ENCODE measurements around the gene SRRM3. TPM values are rescaled to one million over a fixed set of nuclear protein-coding genes. Genes with fewer than 3 reads are reported as not detected.

Gene SRRM3
- total RNA-seq, 1 experiment from 2014 or later = 12.7 TPM

- Histone ChIP-seq H3K4me3 (replicated peaks in 1 of 2; ENCODE audit: low read depth in 1 of 2, low read length in 2 of 2) (peak overlapping the region; percentile 67 to 73), H3K9me2 (ENCODE audit: insufficient read depth) (no peaks in the 10 kb centered on the region), H3K36me3 (ENCODE audit: control insufficient read depth in 1 of 2, insufficient read depth in 2 of 2, low read length in 2 of 2) (no peaks in the 10 kb centered on the region), H3K9ac (ENCODE audit: low read length) (peak overlapping the region; percentile 72), H2AFZ (ENCODE audit: low read depth, low read length, poor library complexity, severe bottlenecking) (peak overlapping the region; percentile 90), H3K4me2 (ENCODE audit: low read length) (peak overlapping the region; percentile 93), H3K27me3 (ENCODE audit: insufficient read depth, low read length) (no peaks in the 10 kb centered on the region), H3K79me2 (ENCODE audit: insufficient read depth, low read length) (no peaks in the 10 kb centered on the region), H3K4me1 (ENCODE audit: control insufficient read depth in 1 of 2, insufficient read depth in 2 of 2, low read length in 2 of 2) (peaks cover 2 to 13% of the 10 kb centered on the region in 2 experiments; a peak in 1 of 4 replicates), H4K20me1 (ENCODE audit: insufficient read depth) (no peaks in the 10 kb centered on the region), H3K27ac (ENCODE audit: low read depth, low read length) (peak overlapping the region; percentile 32; the same call in 1 of the 2 replicates), H3K9me3 (ENCODE audit: control insufficient read depth in 1 of 2, insufficient read depth in 1 of 2, low read depth in 1 of 2, low read length in 2 of 2) (no peaks in the 10 kb centered on the region)
- BruUV-seq (replicated peaks) = TSS peak; percentile 98
- DNase-seq (ENCODE audit: low read depth, low spot score) = no peak
- ChIA-PET CTCF (interaction anchor here (1.2 to 1.7 kb wide), 3 partner anchors 13 to 148 kb away, joined by 3 to 5 read pairs (median 4); no protein-coding TSS in a partner anchor), RAD21 (ENCODE audit: low non-redundant PET in 1 of 2, low total read pairs in 2 of 2, uncharacterized antibody in 2 of 2, unreplicated experiment in 2 of 2) (no interaction called here), POLR2A (interaction anchor here (0.6 to 1.3 kb wide), 7 partner anchors 12 to 139 kb away, joined by 3 to 5 read pairs (median 3); partner anchors contain the start of genes MDH2 and STYXL1)
- intact Hi-C loops (cut with micrococcal nuclease) = no loop called here
- no peak for TF ChIP-seq CBX3 (IDR thresholded peaks at IDR 0.05; ENCODE audit: low read depth)
- no peak for TF ChIP-seq EZH2phosphoT487 (IDR thresholded peaks at IDR 0.05; ENCODE audit: borderline replicate concordance)
- no peak for TF ChIP-seq SRF (IDR thresholded peaks at IDR 0.05; ENCODE audit: low read depth)
- no peak for TF ChIP-seq FOSL1 (IDR thresholded peaks at IDR 0.05; ENCODE audit: low read depth)
- TF ChIP-seq EZH2 (IDR thresholded peaks at IDR 0.05) = no peak
- no peak for TF ChIP-seq ATF3 (IDR thresholded peaks at IDR 0.05)
- no peak for TF ChIP-seq ZNF274 (IDR thresholded peaks at IDR 0.05; ENCODE audit: low read depth, low read length)
- TF ChIP-seq POLR2A (IDR thresholded peaks at IDR 0.05; ENCODE audit: borderline replicate concordance, extremely low read depth, insufficient read depth, insufficient read length) = no peak
- no peak for TF ChIP-seq CEBPB (IDR thresholded peaks at IDR 0.05; ENCODE audit: low read depth)
- TF ChIP-seq TCF7L2 (IDR thresholded peaks at IDR 0.05; ENCODE audit: borderline replicate concordance, extremely low read depth, insufficient read depth, insufficient read length) = no peak
- no peak; the same call in 1 of the 2 replicates for TF ChIP-seq MAX (IDR thresholded peaks at IDR 0.05)
- TF ChIP-seq ELF1 (IDR thresholded peaks at IDR 0.05; ENCODE audit: borderline replicate concordance, low read depth) = no peak
- no peak for TF ChIP-seq JUND (IDR thresholded peaks at IDR 0.05)
- TF ChIP-seq REST (IDR thresholded peaks at IDR 0.05; ENCODE audit: low read depth) = no peak
- no peak for TF ChIP-seq ZBTB33 (IDR thresholded peaks at IDR 0.05; ENCODE audit: extremely low read depth, insufficient replicate concordance, low read length)
- TF ChIP-seq CTCF (IDR thresholded peaks at IDR 0.05 in 2 of 3, conservative IDR thresholded peaks at IDR 0.05 in 1 of 3; ENCODE audit: borderline replicate concordance in 1 of 3, insufficient read depth in 1 of 3, low read depth in 2 of 3, low read length in 2 of 3) = no peak
- TF ChIP-seq SIN3A (IDR thresholded peaks at IDR 0.05; ENCODE audit: low read depth) = no peak
- TF ChIP-seq POLR2AphosphoS5 (IDR thresholded peaks at IDR 0.05; ENCODE audit: low read depth, low read length) = no peak
- no peak; the same call in 1 of the 2 replicates for ATAC-seq
Measured at GRCh38 chr7:76165973-76166403, 35.7 kb upstream of the SRRM3 start.

All from HCT116 (cell line).